D721Med (cell line): ENCODE data around the gene SH3PXD2A.
A peak's percentile ranks its signal among the peaks of the same experiment; 100 is the strongest.

Experiments used
- DNase-seq: peaks from one replicate; pipeline ENCODE4 v3.0.0; 2011; ENCODE audit warnings: low spot score; ENCODE audit not compliant: insufficient read length
- FAIRE-seq: peaks from 2 replicates; lab custom pipeline; 2011; peaks lifted over from hg19 to GRCh38; lab: Jason Lieb, UNC
- TF ChIP-seq, protein P1 (sequence below): IDR thresholded peaks from 2 replicates; pipeline ENCODE4 v1.5.1; 2012; ENCODE audit warnings: mild to moderate bottlenecking, control low read depth; ENCODE audit not compliant: insufficient read depth; ENCODE audit errors: missing control alignments

Gene SH3PXD2A

DNA sequence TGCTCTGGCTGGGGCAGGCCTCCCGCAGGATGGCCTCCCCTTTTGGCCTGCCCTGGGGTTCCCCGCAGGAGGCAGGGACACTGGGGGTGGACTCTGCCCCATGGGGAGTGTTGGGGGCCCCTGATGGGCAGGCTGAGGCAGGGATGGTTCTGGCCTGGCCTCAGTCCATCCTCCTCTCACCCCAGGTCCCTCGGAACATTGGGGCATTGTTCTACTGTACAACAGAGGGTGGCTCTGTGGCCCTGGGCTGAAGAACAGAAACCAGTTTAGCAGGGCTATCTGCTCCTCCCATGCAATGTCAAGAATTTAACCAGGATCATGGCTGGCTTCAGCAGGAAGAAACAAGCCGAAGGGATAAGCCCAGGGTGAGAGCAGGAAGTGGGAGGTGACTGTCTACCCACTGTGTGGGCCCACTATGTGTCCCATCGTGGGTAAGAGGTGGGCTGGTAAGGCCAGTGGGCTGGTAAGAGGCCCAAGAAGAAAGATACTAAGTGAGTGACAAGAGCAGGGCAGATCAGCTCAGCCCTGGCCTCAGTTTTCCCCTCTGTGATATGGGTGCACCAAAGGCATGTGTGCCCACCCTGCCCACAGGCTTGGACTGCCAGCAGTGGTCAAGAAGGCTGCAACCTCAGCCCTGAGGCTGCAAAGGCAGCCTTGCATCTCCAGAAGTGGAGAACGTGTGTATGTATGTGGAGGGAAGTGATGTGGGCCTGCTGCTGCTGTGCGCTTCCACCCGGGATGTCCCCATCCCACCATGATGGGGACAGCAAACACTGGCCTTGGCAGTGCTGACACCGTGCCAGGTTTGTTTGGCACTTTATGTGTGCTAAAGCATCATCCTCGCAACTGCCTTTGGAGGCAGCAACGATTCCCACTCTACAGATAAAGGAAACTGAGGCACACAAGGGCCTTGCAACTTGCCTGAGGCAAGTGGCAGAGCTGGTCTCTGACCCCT, 138.9 kb downstream of the SH3PXD2A start:
- TF ChIP-seq, protein P1, sequence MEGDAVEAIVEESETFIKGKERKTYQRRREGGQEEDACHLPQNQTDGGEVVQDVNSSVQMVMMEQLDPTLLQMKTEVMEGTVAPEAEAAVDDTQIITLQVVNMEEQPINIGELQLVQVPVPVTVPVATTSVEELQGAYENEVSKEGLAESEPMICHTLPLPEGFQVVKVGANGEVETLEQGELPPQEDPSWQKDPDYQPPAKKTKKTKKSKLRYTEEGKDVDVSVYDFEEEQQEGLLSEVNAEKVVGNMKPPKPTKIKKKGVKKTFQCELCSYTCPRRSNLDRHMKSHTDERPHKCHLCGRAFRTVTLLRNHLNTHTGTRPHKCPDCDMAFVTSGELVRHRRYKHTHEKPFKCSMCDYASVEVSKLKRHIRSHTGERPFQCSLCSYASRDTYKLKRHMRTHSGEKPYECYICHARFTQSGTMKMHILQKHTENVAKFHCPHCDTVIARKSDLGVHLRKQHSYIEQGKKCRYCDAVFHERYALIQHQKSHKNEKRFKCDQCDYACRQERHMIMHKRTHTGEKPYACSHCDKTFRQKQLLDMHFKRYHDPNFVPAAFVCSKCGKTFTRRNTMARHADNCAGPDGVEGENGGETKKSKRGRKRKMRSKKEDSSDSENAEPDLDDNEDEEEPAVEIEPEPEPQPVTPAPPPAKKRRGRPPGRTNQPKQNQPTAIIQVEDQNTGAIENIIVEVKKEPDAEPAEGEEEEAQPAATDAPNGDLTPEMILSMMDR = no peak
- FAIRE-seq = no peak
- DNase-seq = no peak

DNA sequence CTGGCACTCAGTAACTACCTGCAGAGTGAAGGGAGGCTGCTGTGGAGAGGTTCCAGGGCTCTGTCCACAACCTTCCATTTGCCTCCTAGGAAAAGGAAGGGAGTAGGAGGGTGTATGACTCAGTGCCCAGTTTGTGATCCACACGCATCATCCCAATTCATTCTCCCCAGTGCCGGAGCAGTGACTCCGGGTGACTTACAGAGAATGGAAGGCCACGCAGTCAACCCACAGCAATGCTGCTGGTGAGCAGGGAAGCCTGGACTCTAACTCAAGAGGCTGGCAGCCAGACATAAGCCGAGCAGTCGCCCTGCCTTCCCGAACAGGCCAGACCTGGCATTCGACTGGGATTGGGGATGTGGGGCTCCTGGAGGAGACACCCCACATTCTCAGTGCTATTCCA, 139.9 kb downstream of the SH3PXD2A start:
- TF ChIP-seq, protein P1 = no peak
- FAIRE-seq = no peak
- no peak for DNase-seq

GRCh38 chr10:103714232-103714891, 141.0 kb downstream of the SH3PXD2A start:
- no peak for DNase-seq
- FAIRE-seq = no peak
- TF ChIP-seq, protein P1 = no peak

DNA sequence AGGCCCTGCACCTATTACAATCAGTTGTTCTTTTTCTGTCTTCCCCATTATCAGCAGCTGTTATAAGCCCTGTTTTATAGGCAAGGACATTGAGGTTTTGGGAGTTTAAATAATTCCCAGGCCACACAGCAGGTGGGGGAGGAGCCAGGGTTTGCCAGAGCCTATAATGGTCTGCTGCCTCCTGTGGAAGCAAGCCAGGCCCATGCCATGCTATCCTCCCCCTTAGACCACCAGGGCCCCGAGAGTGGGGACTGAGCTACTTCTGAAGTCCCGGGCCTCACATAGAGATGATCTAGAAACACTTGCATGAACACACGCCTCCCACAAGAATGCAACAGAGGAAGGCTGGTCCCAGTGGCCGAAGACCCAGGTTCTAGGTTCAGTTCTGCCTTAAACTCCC, 141.7 kb downstream of the SH3PXD2A start:
- FAIRE-seq (no peak), DNase-seq (no peak)
- TF ChIP-seq, protein P1 = no peak

- FAIRE-seq (peak; percentile 53), DNase-seq (peak; percentile 79)
- TF ChIP-seq, protein P1 = peak; percentile 89
Measured at GRCh38 chr10:103712898-103713498, 142.4 kb downstream of the SH3PXD2A start.

GRCh38 chr10:103712146-103712545, 143.2 kb downstream of the SH3PXD2A start:
- FAIRE-seq = no peak
- TF ChIP-seq, protein P1 = no peak
- no peak for DNase-seq
